ENCODE measurements around the gene RRAD.

RRAD gene

GRCh38 chr16:66917741-66918140 is 7.6 kb downstream of the RRAD start:
- DNase-seq (ENCODE audit: low spot score): no peak

GRCh38 chr16:66916518-66916917 is 8.8 kb downstream of the RRAD start:
- no peak for DNase-seq (ENCODE audit: low spot score)

- DNase-seq (ENCODE audit: low spot score): no peak
Observed at GRCh38 chr16:66915041-66915440, 10.3 kb downstream of the RRAD start.

GRCh38 chr16:66914541-66914940 is 10.8 kb downstream of the RRAD start:
- no peak for DNase-seq (ENCODE audit: low spot score)

DNA sequence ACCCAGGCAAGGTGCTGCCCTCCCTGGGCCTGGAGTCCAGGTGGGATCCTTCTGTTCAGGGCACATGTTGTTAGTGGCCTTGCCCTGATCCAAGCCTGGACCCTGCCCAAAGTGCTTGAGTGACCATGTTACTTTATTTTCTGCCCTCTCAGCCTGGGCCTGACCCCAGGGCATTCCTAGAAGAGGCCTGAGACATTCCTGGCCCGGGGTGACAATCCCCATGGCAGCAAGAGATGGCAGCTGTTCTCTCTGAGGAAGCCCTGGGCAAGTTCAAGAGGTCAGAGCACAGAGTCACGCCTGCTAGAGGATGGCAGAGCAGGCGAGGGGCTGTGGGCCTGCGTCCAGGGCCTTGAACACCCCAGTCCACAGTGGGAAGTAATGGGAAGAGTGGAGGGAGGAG is 11.6 kb downstream of the RRAD start:
- no peak for DNase-seq (ENCODE audit: low spot score)

- DNase-seq (ENCODE audit: low spot score): no peak
Observed at GRCh38 chr16:66913081-66913480, 12.3 kb downstream of the RRAD start.

DNA sequence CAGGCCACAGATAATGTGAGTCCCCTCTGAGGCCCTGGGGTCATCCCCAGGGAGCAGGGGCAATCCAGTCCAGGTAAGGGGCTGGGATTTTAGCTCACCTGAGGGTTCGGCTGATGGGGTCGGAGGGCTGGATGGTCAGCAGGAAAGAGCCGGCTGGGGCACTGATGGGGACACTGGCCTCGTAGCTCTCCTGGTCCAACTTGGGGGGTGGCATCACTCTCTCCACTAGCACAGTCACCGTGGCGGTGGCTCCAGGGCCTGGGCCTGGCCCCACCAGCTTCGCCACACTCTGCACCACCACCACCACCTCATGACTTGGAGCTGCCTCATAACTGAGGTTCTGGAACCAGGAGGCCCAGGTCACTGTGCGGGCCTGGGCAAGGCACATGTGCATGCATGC is 13.5 kb downstream of the RRAD start:
- no peak for DNase-seq (ENCODE audit: low spot score)

- no peak for DNase-seq (ENCODE audit: low spot score)
Observed at GRCh38 chr16:66911112-66911511, 14.2 kb downstream of the RRAD start.

- no peak for DNase-seq (ENCODE audit: low spot score)
Observed at GRCh38 chr16:66910175-66910940, 15.0 kb downstream of the RRAD start.

DNA sequence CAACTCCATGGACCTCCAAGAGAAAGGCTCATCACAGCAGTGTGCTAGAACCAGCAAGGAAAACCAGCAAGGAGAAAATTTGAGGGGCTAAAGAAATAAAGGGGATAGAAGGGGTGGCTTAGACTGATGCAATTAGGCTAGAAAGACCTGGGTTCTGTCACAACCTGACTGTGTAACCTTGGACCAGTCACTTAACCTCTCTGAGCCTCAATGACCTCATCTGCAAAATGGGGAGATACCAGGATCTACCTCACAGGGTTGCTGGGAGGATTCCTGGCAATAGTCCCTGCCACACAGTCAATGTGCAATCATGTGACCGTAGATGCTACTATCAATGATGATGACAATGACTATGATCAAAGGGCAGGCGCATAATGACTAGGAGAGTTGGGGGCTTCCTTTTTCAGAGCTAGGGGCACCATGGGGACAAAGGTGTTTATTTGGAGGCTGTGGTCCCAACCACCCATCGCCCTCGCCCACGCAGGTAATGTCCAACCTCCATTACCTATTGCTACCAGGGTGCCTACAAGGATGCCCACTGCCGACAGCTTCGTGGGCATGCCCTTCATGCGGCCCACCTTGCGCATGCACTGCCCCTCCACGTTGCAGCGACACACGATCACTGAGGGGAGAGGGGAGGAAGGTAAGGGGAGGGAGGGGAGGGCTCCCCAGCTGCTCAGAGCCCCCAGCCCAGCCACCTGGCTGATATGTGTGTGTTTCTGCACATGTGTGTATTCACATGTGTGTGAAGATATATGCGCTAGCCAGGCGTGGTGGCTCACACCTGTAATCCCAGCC is 16.4 kb downstream of the RRAD start:
- DNase-seq (ENCODE audit: low spot score): no peak

DNA sequence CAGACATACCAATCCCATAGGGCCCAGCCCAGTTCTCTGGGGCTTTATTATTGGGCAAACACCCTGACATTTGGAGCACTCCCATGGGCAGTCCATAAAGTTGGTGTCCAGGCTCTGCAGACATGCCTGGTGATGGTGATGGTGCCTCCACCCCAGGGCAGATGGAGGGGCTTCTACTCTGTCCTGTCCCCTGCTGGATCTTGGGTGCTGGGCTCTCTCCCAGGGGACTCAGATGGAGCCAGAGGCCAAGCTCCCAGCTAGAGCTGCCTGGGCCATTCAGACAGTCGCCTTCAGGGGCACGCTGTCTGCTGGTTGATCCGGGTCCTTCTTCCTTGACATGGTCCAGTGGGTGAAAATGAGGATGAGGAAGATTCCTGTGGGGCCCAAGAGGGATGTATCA is 17.2 kb downstream of the RRAD start:
- DNase-seq (ENCODE audit: low spot score): no peak

- no peak for DNase-seq (ENCODE audit: low spot score)
Observed at GRCh38 chr16:66906916-66907836, 18.2 kb downstream of the RRAD start.

DNA sequence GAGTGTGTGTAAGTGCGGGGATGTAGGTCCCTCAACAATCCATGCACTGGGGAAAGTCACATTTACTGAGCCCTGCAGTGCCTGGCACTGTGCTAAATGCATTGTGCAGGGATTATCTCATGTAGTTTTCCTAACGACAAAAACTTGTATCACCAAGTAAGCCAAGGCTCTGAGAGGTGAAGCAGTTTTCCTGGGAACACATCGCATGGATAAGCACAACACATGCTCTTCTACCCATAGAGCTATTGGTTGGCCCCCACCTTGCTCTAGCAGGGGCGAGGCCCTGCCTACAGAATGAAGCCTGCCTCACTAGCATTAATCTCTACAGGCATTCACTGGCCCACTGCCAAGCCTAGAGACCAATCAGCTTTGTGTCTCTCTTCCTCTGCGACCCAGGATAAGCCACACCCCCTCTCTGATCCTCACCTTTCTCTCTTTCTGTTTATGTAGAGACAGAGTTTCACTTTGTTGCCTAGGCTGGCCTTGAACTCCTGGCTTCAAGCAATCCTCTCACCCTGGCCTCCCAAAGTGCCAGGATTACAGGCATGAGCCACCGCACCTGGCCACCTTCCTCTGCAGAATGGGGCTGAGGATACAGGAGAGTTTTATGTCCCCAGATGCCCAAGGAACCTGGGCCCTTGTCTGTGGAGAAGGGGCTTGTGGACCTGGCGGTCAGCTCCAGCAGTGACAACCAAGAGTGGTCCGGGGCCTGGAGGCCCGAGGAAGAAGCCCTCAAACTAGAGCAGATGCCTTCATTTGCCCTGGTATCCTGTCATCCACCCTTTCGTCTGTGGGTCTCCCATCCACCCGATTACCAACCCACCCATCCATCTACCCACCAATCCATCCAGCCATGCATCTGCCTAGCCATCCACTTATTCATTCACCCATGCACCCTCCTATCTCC is 19.4 kb downstream of the RRAD start:
- no peak for DNase-seq (ENCODE audit: low spot score)

DNA sequence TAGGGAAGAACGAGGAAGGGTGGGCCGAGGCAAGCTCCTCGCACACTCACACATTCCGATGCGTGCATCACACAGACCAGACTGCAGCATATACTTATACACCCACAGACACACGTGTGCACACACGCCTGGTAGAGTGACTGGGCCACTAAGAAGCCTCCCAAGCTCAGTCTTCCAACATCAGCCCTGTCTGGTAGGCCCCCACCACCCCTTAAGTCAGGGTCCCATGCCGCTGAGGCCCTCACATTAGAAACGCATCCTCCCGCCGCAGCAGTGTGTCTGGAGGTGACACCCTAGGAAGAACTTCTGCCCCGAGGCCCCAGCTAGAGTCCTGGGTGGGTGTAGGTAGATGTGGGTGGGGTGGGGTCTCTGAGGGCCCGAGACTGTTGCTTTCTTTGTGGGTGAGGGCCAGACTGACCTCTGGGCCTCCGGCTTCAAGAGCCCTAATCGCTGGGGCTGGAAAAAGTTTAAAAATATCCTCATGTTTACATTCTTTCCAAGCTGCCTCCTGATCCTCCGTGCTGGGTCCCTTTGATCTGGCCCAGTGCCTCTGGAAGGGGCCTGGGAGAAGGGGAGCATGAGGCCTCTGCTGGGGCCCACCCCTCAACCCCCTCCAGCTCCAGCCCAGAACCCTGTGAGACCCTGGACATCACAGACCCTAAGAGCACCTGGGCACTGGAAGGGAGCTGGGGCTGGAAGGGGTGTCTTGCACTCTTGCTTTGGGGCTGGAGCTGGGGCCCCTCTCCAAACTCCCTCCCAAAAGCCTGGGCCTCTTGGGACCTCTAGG is 20.3 kb downstream of the RRAD start:
- DNase-seq (ENCODE audit: low spot score): no peak

- DNase-seq (ENCODE audit: low spot score): no peak
Observed at GRCh38 chr16:66904428-66904845, 20.9 kb downstream of the RRAD start.

DNA sequence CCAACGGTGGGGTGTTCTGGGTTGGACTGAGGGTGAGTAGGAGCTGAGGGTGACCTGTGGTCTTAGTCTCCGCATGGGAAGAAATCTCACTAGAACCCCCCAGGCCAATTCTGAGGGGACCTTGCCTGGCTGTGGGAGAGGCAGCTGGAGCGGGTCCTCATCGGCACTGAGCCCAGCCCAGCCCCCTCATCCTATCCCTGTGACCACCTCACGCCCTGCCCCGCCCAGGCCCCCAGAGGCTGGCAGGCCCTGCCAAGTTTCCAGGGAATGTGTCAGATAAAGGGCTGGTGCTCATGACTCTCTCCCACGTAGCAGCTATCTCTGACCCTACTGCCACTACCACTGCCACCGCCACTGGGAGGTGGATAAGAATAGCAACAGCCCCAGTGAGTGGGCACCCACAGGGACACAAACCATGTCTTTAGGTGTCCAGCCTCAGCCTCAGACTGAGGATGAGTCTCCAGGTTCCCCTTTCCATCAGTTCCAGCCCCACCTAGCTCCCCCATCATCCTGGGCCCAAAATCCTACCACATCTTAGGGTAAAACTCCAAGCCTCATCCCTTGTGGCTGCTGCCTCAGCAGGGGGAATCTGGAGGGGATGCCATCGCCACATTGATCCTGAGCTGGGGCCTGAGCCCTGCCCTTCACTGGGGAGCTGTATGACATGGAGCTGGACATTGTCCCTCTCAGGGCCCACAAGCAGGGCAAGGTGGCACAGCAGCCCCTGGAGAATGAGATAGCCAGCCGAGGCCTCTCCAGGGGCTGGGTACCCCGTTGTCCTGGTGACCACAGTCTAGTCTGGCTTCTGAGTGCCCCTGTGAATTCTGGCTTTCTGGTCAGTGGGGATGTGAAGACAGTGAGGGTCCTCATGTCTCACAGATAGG is 21.5 kb downstream of the RRAD start:
- DNase-seq (ENCODE audit: low spot score): no peak

- no peak for DNase-seq (ENCODE audit: low spot score)
Observed at GRCh38 chr16:66902648-66903543, 22.4 kb downstream of the RRAD start.

GRCh38 chr16:66901626-66902025 is 23.7 kb downstream of the RRAD start:
- no peak for DNase-seq (ENCODE audit: low spot score)

Data from pons (tissue), 1 donor.